Measurements from ENCODE around the gene KIAA1586. TPM values are rescaled to one million over a fixed set of nuclear protein-coding genes. Genes with fewer than 3 reads are reported as not detected.

The KIAA1586 gene
- total and polyA plus RNA-seq, 2 of the 13 experiments (the other 11 are each of a cell fraction or from before 2014, with no cell fraction given), result 5.5 to 16.9 TPM

DNA sequence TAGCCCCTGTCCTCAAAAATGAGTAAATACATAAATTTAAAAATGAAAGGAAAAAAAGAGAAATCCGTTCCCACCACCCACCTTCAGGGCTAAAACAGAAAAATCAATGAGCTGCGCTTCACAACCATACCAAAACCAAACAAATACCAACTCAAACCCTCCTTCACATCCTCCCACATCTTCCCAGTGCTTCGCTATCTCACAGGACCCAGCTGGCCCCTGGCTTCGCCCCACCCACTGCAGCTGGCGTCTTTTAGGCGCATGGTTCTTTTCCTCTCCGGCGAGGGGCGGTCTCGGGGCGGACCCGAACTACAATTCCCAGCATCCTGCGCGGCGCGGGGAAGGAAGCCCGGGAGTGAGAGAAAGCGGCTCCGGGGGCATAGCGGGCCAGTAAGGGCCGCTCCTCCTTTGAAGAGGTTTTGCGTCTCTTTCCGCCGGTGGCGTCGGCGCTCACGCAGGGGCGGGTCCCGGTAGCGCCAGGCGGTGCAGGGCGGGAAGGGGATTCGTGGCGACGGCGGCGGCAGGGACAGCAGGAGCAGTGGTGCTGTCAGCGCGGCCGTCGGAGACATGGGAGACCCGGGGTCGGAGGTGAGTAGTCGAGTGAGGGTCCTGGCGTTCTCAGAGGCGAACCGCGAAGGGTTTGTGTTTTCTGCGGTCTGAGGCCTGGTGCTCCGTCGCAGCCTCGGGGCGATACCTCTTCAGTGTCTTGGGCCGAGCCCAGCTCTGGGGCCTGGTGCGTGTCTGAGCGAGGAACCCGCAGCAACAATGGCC is 43.4 kb downstream of the KIAA1586 start, which contains the start of gene ZNF451 (continued):
- TF ChIP-seq, protein P1, sequence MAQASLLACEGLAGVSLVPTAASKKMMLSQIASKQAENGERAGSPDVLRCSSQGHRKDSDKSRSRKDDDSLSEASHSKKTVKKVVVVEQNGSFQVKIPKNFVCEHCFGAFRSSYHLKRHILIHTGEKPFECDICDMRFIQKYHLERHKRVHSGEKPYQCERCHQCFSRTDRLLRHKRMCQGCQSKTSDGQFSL (CRISPR knock-in tag; IDR thresholded peaks at IDR 0.05), result no peak
- 0 out of 2 replicates have a peak, but pooled peaks have one; percentile 58 for TF ChIP-seq ZNF562 (CRISPR knock-in tag; IDR thresholded peaks at IDR 0.05; ENCODE audit: borderline replicate concordance)
- TF ChIP-seq CENPT (CRISPR knock-in tag; IDR thresholded peaks at IDR 0.05; ENCODE audit: low read depth), result no peak
- 0 out of 2 replicates have a peak, but pooled peaks have one; percentile 47 for TF ChIP-seq ZNF546 (CRISPR knock-in tag; conservative IDR thresholded peaks at IDR 0.05)
- TF ChIP-seq, protein P2, sequence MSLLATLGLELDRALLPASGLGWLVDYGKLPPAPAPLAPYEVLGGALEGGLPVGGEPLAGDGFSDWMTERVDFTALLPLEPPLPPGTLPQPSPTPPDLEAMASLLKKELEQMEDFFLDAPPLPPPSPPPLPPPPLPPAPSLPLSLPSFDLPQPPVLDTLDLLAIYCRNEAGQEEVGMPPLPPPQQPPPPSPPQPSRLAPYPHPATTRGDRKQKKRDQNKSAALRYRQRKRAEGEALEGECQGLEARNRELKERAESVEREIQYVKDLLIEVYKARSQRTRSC (CRISPR knock-in tag; IDR thresholded peaks at IDR 0.05; ENCODE audit: low read depth), result no peak
- no peak for TF ChIP-seq TP53 (CRISPR knock-in tag; conservative IDR thresholded peaks at IDR 0.05)
- no peak for TF ChIP-seq PCBP2 (optimal IDR thresholded peaks at IDR 0.05; ENCODE audit: low read depth, low read length, poor library complexity, severe bottlenecking)
- no peak; the same call in 1 of the 2 replicates for TF ChIP-seq SMAD3 (CRISPR knock-in tag; IDR thresholded peaks at IDR 0.05)
- TF ChIP-seq SP1 (IDR thresholded peaks at IDR 0.05), result no peak
- peak; percentile 78; the same call in 1 of the 2 replicates for TF ChIP-seq SP1 (CRISPR knock-in tag; IDR thresholded peaks at IDR 0.05)
- TF ChIP-seq, protein P3, sequence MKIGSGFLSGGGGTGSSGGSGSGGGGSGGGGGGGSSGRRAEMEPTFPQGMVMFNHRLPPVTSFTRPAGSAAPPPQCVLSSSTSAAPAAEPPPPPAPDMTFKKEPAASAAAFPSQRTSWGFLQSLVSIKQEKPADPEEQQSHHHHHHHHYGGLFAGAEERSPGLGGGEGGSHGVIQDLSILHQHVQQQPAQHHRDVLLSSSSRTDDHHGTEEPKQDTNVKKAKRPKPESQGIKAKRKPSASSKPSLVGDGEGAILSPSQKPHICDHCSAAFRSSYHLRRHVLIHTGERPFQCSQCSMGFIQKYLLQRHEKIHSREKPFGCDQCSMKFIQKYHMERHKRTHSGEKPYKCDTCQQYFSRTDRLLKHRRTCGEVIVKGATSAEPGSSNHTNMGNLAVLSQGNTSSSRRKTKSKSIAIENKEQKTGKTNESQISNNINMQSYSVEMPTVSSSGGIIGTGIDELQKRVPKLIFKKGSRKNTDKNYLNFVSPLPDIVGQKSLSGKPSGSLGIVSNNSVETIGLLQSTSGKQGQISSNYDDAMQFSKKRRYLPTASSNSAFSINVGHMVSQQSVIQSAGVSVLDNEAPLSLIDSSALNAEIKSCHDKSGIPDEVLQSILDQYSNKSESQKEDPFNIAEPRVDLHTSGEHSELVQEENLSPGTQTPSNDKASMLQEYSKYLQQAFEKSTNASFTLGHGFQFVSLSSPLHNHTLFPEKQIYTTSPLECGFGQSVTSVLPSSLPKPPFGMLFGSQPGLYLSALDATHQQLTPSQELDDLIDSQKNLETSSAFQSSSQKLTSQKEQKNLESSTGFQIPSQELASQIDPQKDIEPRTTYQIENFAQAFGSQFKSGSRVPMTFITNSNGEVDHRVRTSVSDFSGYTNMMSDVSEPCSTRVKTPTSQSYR (CRISPR knock-in tag; IDR thresholded peaks at IDR 0.05; ENCODE audit: borderline replicate concordance), result no peak; the same call in 1 of the 2 replicates
- TF ChIP-seq ZNF781 (CRISPR knock-in tag; IDR thresholded peaks at IDR 0.05; ENCODE audit: borderline replicate concordance, not compliant biosample characterization), result peak; percentile 77
- TF ChIP-seq, protein P4, sequence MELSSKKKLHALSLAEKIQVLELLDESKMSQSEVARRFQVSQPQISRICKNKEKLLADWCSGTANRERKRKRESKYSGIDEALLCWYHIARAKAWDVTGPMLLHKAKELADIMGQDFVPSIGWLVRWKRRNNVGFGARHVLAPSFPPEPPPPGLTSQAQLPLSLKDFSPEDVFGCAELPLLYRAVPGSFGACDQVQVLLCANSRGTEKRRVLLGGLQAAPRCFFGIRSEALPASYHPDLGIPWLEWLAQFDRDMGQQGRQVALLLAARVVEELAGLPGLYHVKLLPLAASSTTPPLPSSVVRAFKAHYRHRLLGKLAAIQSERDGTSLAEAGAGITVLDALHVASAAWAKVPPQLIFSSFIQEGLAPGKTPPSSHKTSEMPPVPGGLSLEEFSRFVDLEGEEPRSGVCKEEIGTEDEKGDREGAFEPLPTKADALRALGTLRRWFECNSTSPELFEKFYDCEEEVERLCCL (CRISPR knock-in tag; IDR thresholded peaks at IDR 0.05; ENCODE audit: borderline replicate concordance), result peak; percentile 59; the same call in 1 of the 2 replicates
- TF ChIP-seq ZNF713 (CRISPR knock-in tag; IDR thresholded peaks at IDR 0.05), result no peak
- TF ChIP-seq, protein P5, sequence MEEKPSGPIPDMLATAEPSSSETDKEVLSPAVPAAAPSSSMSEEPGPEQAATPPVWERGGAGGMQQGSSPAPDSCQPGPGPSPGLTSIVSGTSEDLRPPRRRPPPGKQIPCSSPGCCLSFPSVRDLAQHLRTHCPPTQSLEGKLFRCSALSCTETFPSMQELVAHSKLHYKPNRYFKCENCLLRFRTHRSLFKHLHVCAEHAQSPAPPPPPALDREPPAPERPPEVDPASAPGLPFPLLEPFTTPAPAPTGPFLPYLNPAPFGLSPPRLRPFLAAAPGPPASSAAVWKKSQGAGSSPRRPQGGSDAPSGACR (CRISPR knock-in tag; IDR thresholded peaks at IDR 0.05), result peak; percentile 90
- no peak for TF ChIP-seq MAFK (conservative IDR thresholded peaks at IDR 0.05 in 1 of 2, IDR thresholded peaks at IDR 0.05 in 1 of 2; ENCODE audit: low read length in 2 of 2)
- TF ChIP-seq, protein P6, sequence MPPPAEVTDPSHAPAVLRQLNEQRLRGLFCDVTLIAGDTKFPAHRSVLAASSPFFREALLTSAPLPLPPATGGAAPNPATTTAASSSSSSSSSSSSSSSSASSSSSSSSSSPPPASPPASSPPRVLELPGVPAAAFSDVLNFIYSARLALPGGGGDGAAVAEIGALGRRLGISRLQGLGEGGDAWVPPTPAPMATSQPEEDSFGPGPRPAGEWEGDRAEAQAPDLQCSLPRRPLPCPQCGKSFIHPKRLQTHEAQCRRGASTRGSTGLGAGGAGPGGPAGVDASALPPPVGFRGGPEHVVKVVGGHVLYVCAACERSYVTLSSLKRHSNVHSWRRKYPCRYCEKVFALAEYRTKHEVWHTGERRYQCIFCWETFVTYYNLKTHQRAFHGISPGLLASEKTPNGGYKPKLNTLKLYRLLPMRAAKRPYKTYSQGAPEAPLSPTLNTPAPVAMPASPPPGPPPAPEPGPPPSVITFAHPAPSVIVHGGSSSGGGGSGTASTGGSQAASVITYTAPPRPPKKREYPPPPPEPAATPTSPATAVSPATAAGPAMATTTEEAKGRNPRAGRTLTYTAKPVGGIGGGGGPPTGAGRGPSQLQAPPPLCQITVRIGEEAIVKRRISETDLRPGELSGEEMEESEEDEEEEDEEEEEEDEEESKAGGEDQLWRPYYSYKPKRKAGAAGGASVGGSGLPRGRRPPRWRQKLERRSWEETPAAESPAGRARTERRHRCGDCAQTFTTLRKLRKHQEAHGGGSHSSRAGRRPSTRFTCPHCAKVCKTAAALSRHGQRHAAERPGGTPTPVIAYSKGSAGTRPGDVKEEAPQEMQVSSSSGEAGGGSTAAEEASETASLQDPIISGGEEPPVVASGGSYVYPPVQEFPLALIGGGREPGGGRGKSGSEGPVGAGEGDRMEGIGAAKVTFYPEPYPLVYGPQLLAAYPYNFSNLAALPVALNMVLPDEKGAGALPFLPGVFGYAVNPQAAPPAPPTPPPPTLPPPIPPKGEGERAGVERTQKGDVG (CRISPR knock-in tag; IDR thresholded peaks at IDR 0.05; ENCODE audit: borderline replicate concordance), result no peak; the same call in 1 of the 2 replicates
- peak; percentile 12; the same call in 1 of the 2 replicates for TF ChIP-seq FOXK2 (IDR thresholded peaks at IDR 0.05)
- TF ChIP-seq RNF2 (conservative IDR thresholded peaks at IDR 0.05; ENCODE audit: low read depth), result peak; percentile 85
